Parathyroid adenoma (tissue), 2 donors: ENCODE results near the gene F13B.

ENCODE experiments used
- H2AFZ ChIP-seq: fragments of 300-600 bp; sonication (generic); one replicate; pipeline ENCODE4 v1.7.0; 2017; ENCODE audit warnings: antibody characterized with exemption, mild to moderate bottlenecking
- H3K27ac ChIP-seq: fragments of 300-600 bp; sonication (generic); one replicate; pipeline ENCODE4 v1.7.0; 2017
- H3K27me3 ChIP-seq: fragments of 300-600 bp; sonication (generic); one replicate; pipeline ENCODE4 v1.7.0; 2017; ENCODE audit warnings: low read length; ENCODE audit not compliant: control insufficient read depth, insufficient read depth
- H3K36me3 ChIP-seq: fragments of 300-600 bp; sonication (generic); one replicate; pipeline ENCODE4 v1.7.0; 2017; ENCODE audit warnings: low read length; ENCODE audit not compliant: control insufficient read depth, insufficient read depth
- H3K4me1 ChIP-seq: fragments of 300-600 bp; sonication (generic); one replicate; pipeline ENCODE4 v1.7.0; 2017; ENCODE audit warnings: control low read depth
- H3K4me2 ChIP-seq: fragments of 300-600 bp; sonication (generic); one replicate; pipeline ENCODE4 v1.7.0; 2017; ENCODE audit warnings: low read length
- H3K4me3 ChIP-seq: fragments of 300-600 bp; sonication (generic); one replicate; pipeline ENCODE4 v1.7.0; 2017; ENCODE audit warnings: low read depth, low read length
- H3K79me2 ChIP-seq: fragments of 300-600 bp; sonication (generic); one replicate; pipeline ENCODE4 v1.7.0; 2017; ENCODE audit warnings: control low read depth
- H3K9ac ChIP-seq: fragments of 300-600 bp; sonication (generic); one replicate; pipeline ENCODE4 v1.7.0; 2017; ENCODE audit warnings: mild to moderate bottlenecking
- H3K9me3 ChIP-seq: fragments of 300-600 bp; sonication (generic); one replicate; pipeline ENCODE4 v1.7.0; 2017; ENCODE audit warnings: low read length; ENCODE audit not compliant: control insufficient read depth
- TF ChIP-seq, protein P1 (sequence below): fragments of 300-600 bp; sonication (generic); IDR thresholded peaks from one replicate; pipeline ENCODE4 v1.7.0; 2017; ENCODE audit warnings: antibody characterized with exemption, mild to moderate bottlenecking
- donor health status: primary hyperparathyroidism.

The F13B gene

DNA sequence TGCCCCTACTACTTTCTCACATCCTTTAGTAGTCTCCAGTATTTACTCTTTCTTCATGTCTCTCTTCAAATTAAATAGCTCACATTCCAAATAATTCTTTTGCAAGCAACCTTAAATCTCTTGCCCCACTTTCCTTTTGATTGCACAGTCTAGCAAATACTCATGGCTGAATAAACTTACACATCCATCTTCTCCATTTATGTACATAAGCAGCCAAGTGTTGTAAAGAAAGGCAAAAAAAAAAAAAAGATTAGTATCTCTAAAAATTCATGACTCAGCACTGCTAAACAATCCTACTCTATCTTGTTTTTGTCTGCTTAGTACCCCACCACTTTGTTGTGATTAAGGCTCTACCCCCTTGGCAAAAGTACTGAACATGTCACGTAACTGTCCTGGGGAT is 42.6 kb downstream of the F13B start:
- no peak overlapping the region for H3K4me2 ChIP-seq
- TF ChIP-seq, protein P1, sequence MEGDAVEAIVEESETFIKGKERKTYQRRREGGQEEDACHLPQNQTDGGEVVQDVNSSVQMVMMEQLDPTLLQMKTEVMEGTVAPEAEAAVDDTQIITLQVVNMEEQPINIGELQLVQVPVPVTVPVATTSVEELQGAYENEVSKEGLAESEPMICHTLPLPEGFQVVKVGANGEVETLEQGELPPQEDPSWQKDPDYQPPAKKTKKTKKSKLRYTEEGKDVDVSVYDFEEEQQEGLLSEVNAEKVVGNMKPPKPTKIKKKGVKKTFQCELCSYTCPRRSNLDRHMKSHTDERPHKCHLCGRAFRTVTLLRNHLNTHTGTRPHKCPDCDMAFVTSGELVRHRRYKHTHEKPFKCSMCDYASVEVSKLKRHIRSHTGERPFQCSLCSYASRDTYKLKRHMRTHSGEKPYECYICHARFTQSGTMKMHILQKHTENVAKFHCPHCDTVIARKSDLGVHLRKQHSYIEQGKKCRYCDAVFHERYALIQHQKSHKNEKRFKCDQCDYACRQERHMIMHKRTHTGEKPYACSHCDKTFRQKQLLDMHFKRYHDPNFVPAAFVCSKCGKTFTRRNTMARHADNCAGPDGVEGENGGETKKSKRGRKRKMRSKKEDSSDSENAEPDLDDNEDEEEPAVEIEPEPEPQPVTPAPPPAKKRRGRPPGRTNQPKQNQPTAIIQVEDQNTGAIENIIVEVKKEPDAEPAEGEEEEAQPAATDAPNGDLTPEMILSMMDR, result no peak
- H3K9me3 ChIP-seq, result no peaks in the 10 kb centered on the region
- H3K9ac ChIP-seq, result no peak overlapping the region
- H3K36me3 ChIP-seq, result no peaks in the 10 kb centered on the region
- no peaks in the 10 kb centered on the region for H3K27me3 ChIP-seq
- H3K4me1 ChIP-seq, result no peaks in the 10 kb centered on the region
- H2AFZ ChIP-seq, result no peak overlapping the region
- no peak overlapping the region for H3K27ac ChIP-seq
- H3K79me2 ChIP-seq, result no peaks in the 10 kb centered on the region
- H3K4me3 ChIP-seq, result no peak overlapping the region

DNA sequence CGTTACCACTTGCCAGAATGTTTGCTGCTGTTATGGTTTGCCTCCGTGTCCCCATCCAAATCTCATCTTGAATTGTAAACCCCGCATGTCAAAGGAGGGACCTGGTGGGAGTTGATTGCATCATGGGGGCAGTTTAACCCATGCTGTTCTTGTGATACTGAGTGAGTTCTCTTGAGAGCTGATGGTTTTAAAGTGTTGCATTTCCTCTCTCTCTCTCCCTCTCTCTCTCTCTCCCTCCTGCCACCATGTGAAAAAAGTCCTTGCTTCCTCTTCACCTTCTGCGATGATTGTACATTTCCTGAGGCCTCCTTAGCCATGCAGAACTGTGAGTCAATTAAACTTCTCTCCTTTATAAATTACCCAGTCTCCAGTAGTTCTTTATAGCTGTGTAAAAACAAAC is 45.3 kb downstream of the F13B start:
- Histone ChIP-seq H3K27me3 (no peaks in the 10 kb centered on the region), H3K36me3 (no peaks in the 10 kb centered on the region), H3K4me3 (no peak overlapping the region), H3K4me2 (no peak overlapping the region), H3K27ac (no peak overlapping the region), H3K9ac (no peak overlapping the region), H3K4me1 (no peaks in the 10 kb centered on the region), H2AFZ (no peak overlapping the region), H3K79me2 (no peaks in the 10 kb centered on the region), H3K9me3 (no peaks in the 10 kb centered on the region)
- TF ChIP-seq, protein P1, result no peak

DNA sequence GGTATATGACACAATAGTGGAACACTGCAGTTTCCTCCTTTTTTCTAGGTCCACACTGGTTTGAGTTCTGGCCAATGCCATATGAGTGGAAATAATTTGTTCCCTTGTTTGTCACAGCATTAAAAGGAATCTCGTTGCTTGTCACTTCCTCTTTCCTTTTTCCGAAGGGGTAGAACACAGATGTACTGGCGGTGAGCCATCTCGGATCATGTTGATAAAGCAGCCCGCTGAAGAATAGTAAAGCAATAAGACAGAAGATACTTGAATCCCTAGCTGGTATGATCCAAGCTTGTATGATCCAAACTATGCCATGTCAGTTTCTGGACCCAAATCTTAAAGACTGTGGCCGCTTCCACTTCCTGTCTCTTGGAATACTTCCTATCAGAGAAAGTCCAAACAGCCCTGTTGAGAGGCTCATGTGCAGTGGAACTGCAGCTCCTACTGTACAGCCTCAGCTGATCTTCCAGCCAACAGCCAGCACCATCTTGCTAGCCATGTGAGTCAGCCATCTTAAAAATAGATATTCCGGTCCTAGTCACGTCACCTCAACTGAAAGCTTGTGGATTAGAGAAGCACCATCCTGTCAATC is 49.4 kb downstream of the F13B start:
- Histone ChIP-seq H3K27ac (no peak overlapping the region), H3K9ac (no peak overlapping the region), H3K27me3 (no peaks in the 10 kb centered on the region), H3K36me3 (no peaks in the 10 kb centered on the region), H3K79me2 (no peaks in the 10 kb centered on the region), H2AFZ (no peak overlapping the region), H3K4me3 (no peak overlapping the region), H3K4me1 (no peaks in the 10 kb centered on the region), H3K9me3 (no peaks in the 10 kb centered on the region), H3K4me2 (no peak overlapping the region)
- TF ChIP-seq, protein P1, result no peak

DNA sequence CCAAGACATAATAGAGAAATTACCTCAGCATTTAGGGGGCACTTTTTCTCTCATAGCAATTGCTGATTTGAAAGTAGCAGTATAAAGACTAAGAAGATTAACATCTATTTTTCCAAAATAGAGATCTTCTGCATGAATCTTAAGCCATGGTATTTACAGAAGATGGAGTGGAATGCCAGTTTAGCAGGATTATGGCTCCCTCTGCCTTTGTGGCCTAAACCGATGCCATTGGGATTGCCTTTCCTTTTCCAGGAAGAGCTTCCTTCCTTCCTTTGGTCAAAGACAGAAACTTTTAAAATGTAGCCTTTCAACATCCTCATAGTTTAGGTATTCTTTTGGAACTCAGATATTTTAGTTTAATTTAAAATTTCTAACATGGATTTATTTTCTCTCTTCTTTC is 50.3 kb downstream of the F13B start:
- Histone ChIP-seq H3K9ac (no peak overlapping the region), H3K4me2 (no peak overlapping the region), H3K4me1 (no peaks in the 10 kb centered on the region), H2AFZ (no peak overlapping the region), H3K4me3 (no peak overlapping the region), H3K27me3 (no peaks in the 10 kb centered on the region), H3K27ac (no peak overlapping the region), H3K9me3 (no peaks in the 10 kb centered on the region), H3K79me2 (no peaks in the 10 kb centered on the region), H3K36me3 (no peaks in the 10 kb centered on the region)
- TF ChIP-seq, protein P1, result no peak

DNA sequence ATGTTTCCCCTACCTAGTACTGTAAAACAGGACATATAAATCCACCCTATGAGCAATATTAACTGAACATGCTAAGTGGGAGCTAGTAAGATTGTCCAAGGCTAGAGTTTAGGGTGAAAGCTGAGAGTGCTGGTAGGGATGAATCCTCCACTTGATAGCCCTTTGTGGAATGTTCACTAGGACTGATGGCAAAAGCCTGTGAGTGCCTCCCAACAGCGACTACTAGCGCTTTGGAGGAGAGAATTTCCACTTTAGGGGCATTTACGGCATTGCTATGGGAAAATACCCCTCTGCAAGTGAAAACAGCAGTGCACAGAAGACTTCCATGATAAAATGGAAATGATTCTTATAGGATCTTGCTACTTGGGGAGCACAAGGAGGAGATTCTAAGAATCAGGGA is 53.8 kb downstream of the F13B start:
- H3K9ac ChIP-seq, result no peak overlapping the region
- TF ChIP-seq, protein P1, result no peak

More for the DNA sequence above, 53.8 kb downstream of the F13B start:
- Histone ChIP-seq H3K4me1 (no peaks in the 10 kb centered on the region), H3K36me3 (no peaks in the 10 kb centered on the region), H2AFZ (no peak overlapping the region), H3K4me3 (no peak overlapping the region), H3K27ac (no peak overlapping the region), H3K4me2 (no peak overlapping the region), H3K79me2 (no peaks in the 10 kb centered on the region), H3K9me3 (no peaks in the 10 kb centered on the region), H3K27me3 (no peaks in the 10 kb centered on the region)
